MM.1S (cell line): ENCODE results near the gene ADTRP.
"Not testable (repeated sequence)": the region's sequence is repeated elsewhere in the genome, so short reads cannot be mapped to it uniquely, and the experiment has no call there.

Experiments
- DNase-seq: peaks from one replicate; pipeline ENCODE4 v3.0.0-alpha.2; 2015
- H2AFZ ChIP-seq: fragments of 300-600 bp; sonication (generic); 2 replicates; pipeline ENCODE4 v1.6.0; 2016; ENCODE audit warnings: antibody characterized with exemption, low read length
- H3F3A ChIP-seq: fragments of 300-600 bp; sonication (generic); 2 replicates; pipeline ENCODE4 v1.6.1; 2016; ENCODE audit warnings: mild to moderate bottlenecking, antibody characterized with exemption, low read length, moderate library complexity, mixed read lengths; ENCODE audit not compliant: insufficient read depth
- H3K27ac ChIP-seq: fragments of 300-600 bp; sonication (generic); 2 replicates; pipeline ENCODE4 v1.5.1; 2016; ENCODE audit warnings: mild to moderate bottlenecking, low read length
- H3K27me3 ChIP-seq: fragments of 300-600 bp; sonication (generic); replicated peaks from 2 replicates; pipeline ENCODE4 v1.6.0; 2016; ENCODE audit warnings: low read length; ENCODE audit not compliant: insufficient read depth
- H3K36me3 ChIP-seq: fragments of 300-600 bp; sonication (generic); replicated peaks from 2 replicates; pipeline ENCODE4 v1.6.1; 2016; ENCODE audit warnings: mild to moderate bottlenecking, low read length, mixed read lengths; ENCODE audit not compliant: insufficient read depth
- H3K4me1 ChIP-seq: fragments of 300-600 bp; sonication (generic); 2 replicates; pipeline ENCODE4 v1.6.1; 2016; ENCODE audit warnings: low read length, mixed read lengths
- H3K4me2 ChIP-seq: fragments of 300-600 bp; sonication (generic); 2 replicates; pipeline ENCODE4 v1.6.0; 2016; ENCODE audit warnings: low read depth, low read length
- H3K4me3 ChIP-seq: fragments of 300-600 bp; sonication (generic); 2 replicates; pipeline ENCODE4 v1.5.1; 2016; ENCODE audit warnings: low read length, mixed read lengths
- H3K79me2 ChIP-seq: fragments of 300-600 bp; sonication (generic); 2 replicates; pipeline ENCODE4 v1.6.1; 2016; ENCODE audit warnings: mixed run types, low read length, mixed read lengths
- H3K9ac ChIP-seq: fragments of 300-600 bp; sonication (generic); 2 replicates; pipeline ENCODE4 v1.6.1; 2016; ENCODE audit warnings: low read length, mixed read lengths
- H3K9me2 ChIP-seq: fragments of 300-600 bp; sonication (generic); replicated peaks from 2 replicates; pipeline ENCODE4 v1.6.1; 2016; ENCODE audit warnings: mild to moderate bottlenecking, low read length, mixed read lengths; ENCODE audit not compliant: insufficient read depth
- H3K9me3 ChIP-seq: fragments of 300-600 bp; sonication (generic); replicated peaks from 2 replicates; pipeline ENCODE4 v1.6.1; 2016; ENCODE audit warnings: mild to moderate bottlenecking, low read length, mixed read lengths; ENCODE audit not compliant: insufficient read depth
- H4K20me1 ChIP-seq: fragments of 300-600 bp; sonication (generic); 2 replicates; pipeline ENCODE4 v1.6.1; 2016; ENCODE audit warnings: mild to moderate bottlenecking, low read length, moderate library complexity, mixed read lengths; ENCODE audit not compliant: insufficient read depth
- CTCF ChIP-seq: fragments of 300-600 bp; sonication (generic); IDR thresholded peaks from 2 replicates; pipeline ENCODE4 v1.5.1; 2016; ENCODE audit warnings: antibody characterized with exemption, low read length, mixed read lengths
- EZH2 ChIP-seq: fragments of 300-600 bp; sonication (generic); optimal IDR thresholded peaks from 2 replicates; pipeline ENCODE3; 2017; ENCODE audit warnings: low read depth, mild to moderate bottlenecking, antibody characterized with exemption, low read length, mixed read lengths
- EZH2phosphoT487 ChIP-seq: fragments of 300-600 bp; sonication (generic); IDR thresholded peaks from 2 replicates; pipeline ENCODE4 v1.6.1; 2018; ENCODE audit warnings: antibody characterized with exemption, low read length

The ADTRP gene

DNA sequence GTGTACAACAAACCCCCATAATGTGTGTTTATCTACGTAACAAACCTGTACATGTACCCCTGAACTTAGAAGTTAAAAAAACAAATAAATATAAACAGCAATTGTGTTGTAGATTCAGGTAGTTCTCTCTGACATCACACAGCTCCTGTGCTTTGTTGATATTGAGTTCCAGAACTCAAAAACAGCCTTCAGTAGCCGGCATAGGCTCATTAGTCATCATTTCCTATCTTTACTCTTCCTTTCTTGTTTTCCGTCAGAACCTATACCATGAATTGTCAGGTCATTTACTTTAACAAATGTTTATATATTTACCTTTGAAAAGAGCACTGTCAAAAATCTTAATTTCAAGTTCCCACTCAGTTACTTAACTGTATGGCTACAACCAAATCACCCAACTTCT lies 88.8 kb downstream of the ADTRP start:
- Histone ChIP-seq H3K79me2 (no peaks in the 10 kb centered on the region), H3K4me2 (no peak overlapping the region), H3K27me3 (no peaks in the 10 kb centered on the region), H3F3A (no peaks in the 10 kb centered on the region), H3K36me3 (no peaks in the 10 kb centered on the region), H3K9me3 (no peaks in the 10 kb centered on the region), H3K4me1 (no peaks in the 10 kb centered on the region), H3K4me3 (no peak overlapping the region), H3K27ac (no peak overlapping the region), H3K9me2 (no peaks in the 10 kb centered on the region), H4K20me1 (no peaks in the 10 kb centered on the region), H3K9ac (no peak overlapping the region), H2AFZ (no peak overlapping the region)
- no peak for DNase-seq
- no peak for TF ChIP-seq CTCF
- no peak for TF ChIP-seq EZH2phosphoT487
- no peak for TF ChIP-seq EZH2

GRCh38 chr6:11689400-11689799 lies 89.2 kb downstream of the ADTRP start:
- H2AFZ ChIP-seq, H4K20me1 ChIP-seq, H3K27ac ChIP-seq, H3K9me3 ChIP-seq, H3F3A ChIP-seq, H3K27me3 ChIP-seq, H3K4me1 ChIP-seq, H3K9me2 ChIP-seq, H3K4me2 ChIP-seq, H3K36me3 ChIP-seq, H3K79me2 ChIP-seq, H3K4me3 ChIP-seq, DNase-seq, H3K9ac ChIP-seq: not testable (repeated sequence)

GRCh38 chr6:11688425-11688709 lies 90.2 kb downstream of the ADTRP start:
- Histone ChIP-seq H3K79me2 (no peaks in the 10 kb centered on the region), H3F3A (no peaks in the 10 kb centered on the region), H3K9me3 (no peaks in the 10 kb centered on the region), H3K27me3 (no peaks in the 10 kb centered on the region), H3K9me2 (no peaks in the 10 kb centered on the region), H3K4me2 (no peak overlapping the region), H3K36me3 (no peaks in the 10 kb centered on the region), H3K9ac (no peak overlapping the region), H3K4me1 (no peaks in the 10 kb centered on the region), H4K20me1 (no peaks in the 10 kb centered on the region), H3K4me3 (no peak overlapping the region), H3K27ac (no peak overlapping the region), H2AFZ (no peak overlapping the region)
- no peak for DNase-seq
- TF ChIP-seq CTCF (no peak), EZH2 (no peak), EZH2phosphoT487 (no peak)

GRCh38 chr6:11685481-11686093 lies 93.0 kb downstream of the ADTRP start:
- Histone ChIP-seq H3K4me1 (no peaks in the 10 kb centered on the region), H3K27ac (no peak overlapping the region), H3K4me2 (no peak overlapping the region), H3K9ac (no peak overlapping the region), H3K27me3 (no peaks in the 10 kb centered on the region), H3K9me2 (no peaks in the 10 kb centered on the region), H3K36me3 (no peaks in the 10 kb centered on the region), H2AFZ (no peak overlapping the region), H4K20me1 (no peaks in the 10 kb centered on the region), H3K79me2 (no peaks in the 10 kb centered on the region), H3K4me3 (no peak overlapping the region), H3K9me3 (no peaks in the 10 kb centered on the region), H3F3A (no peaks in the 10 kb centered on the region)
- TF ChIP-seq EZH2 (no peak), CTCF (no peak), EZH2phosphoT487 (no peak)
- no peak for DNase-seq
